Measurements from ENCODE around the gene COA1.

DNA sequence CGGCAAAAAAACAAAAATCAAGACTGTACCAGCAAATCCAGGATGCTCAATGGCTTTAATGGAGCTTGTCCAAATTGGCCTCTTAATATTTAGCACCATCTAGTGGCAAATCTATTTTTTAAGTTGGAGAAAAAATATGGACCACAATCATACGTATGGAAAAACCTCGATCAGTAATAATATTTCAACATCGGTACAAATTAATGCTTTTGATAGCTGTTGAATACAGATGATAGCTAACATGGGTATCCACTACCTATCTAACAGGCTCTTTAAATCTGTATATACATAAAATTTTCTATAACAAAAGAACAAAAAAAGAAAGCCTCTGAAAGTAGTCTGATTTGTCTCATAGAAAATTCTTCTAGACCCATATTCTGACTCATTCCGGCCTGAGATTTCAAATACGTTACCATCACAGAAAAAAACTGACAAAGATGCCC lies 29.2 kb downstream of the COA1 start:
- no peak for TF ChIP-seq EZH2 (IDR thresholded peaks at IDR 0.05; ENCODE audit: insufficient read depth, poor library complexity, severe bottlenecking)
- no peak for TF ChIP-seq EZH2phosphoT487 (IDR thresholded peaks at IDR 0.05; ENCODE audit: insufficient read depth, low read depth)
